HepG2 (cell line): ENCODE measurements around the gene CIROP. TPM values are rescaled to one million over a fixed set of nuclear protein-coding genes. Genes with fewer than 3 reads are reported as not detected.

ENCODE experiments used
- CEBPB ChIP-seq: IDR thresholded peaks from 2 replicates; pipeline ENCODE4 v1.6.1; 2011; ENCODE audit warnings: low read depth, low read length, improper control_type of control experiment, borderline replicate concordance
- EEA1 ChIP-seq: sonication (generic); formaldehyde crosslinking; IDR thresholded peaks from 2 replicates; pipeline ENCODE4 v1.5.1; 2020; ENCODE audit warnings: mild to moderate bottlenecking, missing genetic modification reagents, borderline replicate concordance
- HMG20A ChIP-seq: IDR thresholded peaks from 2 replicates; pipeline ENCODE4 v1.6.1; 2016; ENCODE audit warnings: borderline replicate concordance
- HNF4G ChIP-seq, 2 experiments: sonication (generic) in 1 of 2; formaldehyde crosslinking in 1 of 2; IDR thresholded peaks; 2 replicates each; pipeline versions ENCODE4 v1.4.0 to v1.6.1; 2011 to 2020; ENCODE audit warnings: borderline replicate concordance in 2 of 2, low read depth in 2 of 2, mild to moderate bottlenecking in 2 of 2, low read length in 1 of 2, missing genetic modification reagents in 1 of 2, moderate library complexity in 1 of 2
- HNRNPUL1 ChIP-seq: fragments of 200-400 bp; formaldehyde crosslinking; IDR thresholded peaks from 2 replicates; pipeline ENCODE4 v1.6.1; 2017; ENCODE audit warnings: low read depth, mild to moderate bottlenecking, low read length, moderate library complexity
- ISL2 ChIP-seq: sonication (generic); formaldehyde crosslinking; IDR thresholded peaks from 2 replicates; pipeline ENCODE4 v1.5.0; 2020; ENCODE audit warnings: missing genetic modification reagents
- MIER2 ChIP-seq: IDR thresholded peaks from 2 replicates; pipeline ENCODE4 v1.6.1; 2016; ENCODE audit warnings: missing biosample characterization, missing genetic modification reagents
- RORA ChIP-seq: sonication (generic); formaldehyde crosslinking; IDR thresholded peaks from 2 replicates; pipeline ENCODE4 v1.5.0; 2020; ENCODE audit warnings: mild to moderate bottlenecking, missing genetic modification reagents, moderate library complexity
- SIX1 ChIP-seq: sonication (generic); formaldehyde crosslinking; IDR thresholded peaks from 2 replicates; pipeline ENCODE4 v1.4.0; 2020; ENCODE audit warnings: missing genetic modification reagents, borderline replicate concordance
- SNRNP70 ChIP-seq: fragments of 200-400 bp; formaldehyde crosslinking; IDR thresholded peaks from 2 replicates; pipeline ENCODE4 v1.6.1; 2017; ENCODE audit warnings: mild to moderate bottlenecking, low read depth, low read length, moderate library complexity
- SRSF4 ChIP-seq: fragments of 200-400 bp; formaldehyde crosslinking; IDR thresholded peaks from one replicate; pipeline ENCODE4 v1.6.1; 2018; ENCODE audit warnings: mild to moderate bottlenecking, low read depth, low read length, moderate library complexity; ENCODE audit not compliant: poor library complexity, severe bottlenecking
- TMF1 ChIP-seq: sonication (generic); formaldehyde crosslinking; IDR thresholded peaks from 2 replicates; pipeline ENCODE4 v1.8.1; 2022; ENCODE audit warnings: low read depth, missing genetic modification reagents
- YEATS4 ChIP-seq: sonication (generic); formaldehyde crosslinking; IDR thresholded peaks from 2 replicates; pipeline ENCODE4 v1.4.0; 2020; ENCODE audit warnings: missing genetic modification reagents, borderline replicate concordance
- YY1 ChIP-seq: IDR thresholded peaks from 2 replicates; pipeline ENCODE4 v1.6.1; 2011; ENCODE audit warnings: low read length, low read depth, moderate library complexity, mild to moderate bottlenecking; ENCODE audit not compliant: insufficient read depth, insufficient replicate concordance
- ZNF180 ChIP-seq: sonication (generic); formaldehyde crosslinking; IDR thresholded peaks from 2 replicates; pipeline ENCODE4 v1.4.0; 2020; ENCODE audit warnings: low read depth, missing genetic modification reagents, borderline replicate concordance
- ZNF263 ChIP-seq: sonication (generic); formaldehyde crosslinking; IDR thresholded peaks from 2 replicates; pipeline ENCODE4 v1.4.0; 2020; ENCODE audit warnings: missing genetic modification reagents
- ZNF3 ChIP-seq: IDR thresholded peaks from 2 replicates; pipeline ENCODE4 v1.7.0; 2017; ENCODE audit warnings: inconsistent platforms
- ZNF382 ChIP-seq: sonication (generic); formaldehyde crosslinking; IDR thresholded peaks from 2 replicates; pipeline ENCODE4 v1.5.0; 2020; ENCODE audit warnings: missing genetic modification reagents, mild to moderate bottlenecking, borderline replicate concordance
- polyA plus RNA-seq, 8 experiments: library from polyadenylated mRNA; depleted of rRNA in 3 of 8; stranded (reverse) in 7 of 8; unstranded in 1 of 8; fragments of >200 nt; fragmentation: Illumina TruSeq in 4 of 8; extraction: Trizol in 4 of 8; gene quantifications; 2 replicates each; pipeline versions ENCODE4 v1.2.1 to v1.2.3, GENCODE V29; 2011 to 2016; ENCODE audit warnings: low read depth in 4 of 8, missing spikeins in 1 of 8, mixed read lengths in 1 of 8; ENCODE audit not compliant: insufficient read depth in 1 of 8
- total RNA-seq, 5 experiments: library from RNA; depleted of rRNA; stranded (reverse); fragments of >200 nt; fragmentation: Illumina TruSeq; extraction: Trizol; gene quantifications; 2 replicates each; pipeline ENCODE4 v1.2.3, GENCODE V29; 2016; ENCODE audit warnings: low read depth in 1 of 5
- TF ChIP-seq, protein P1 (sequence below): sonication (generic); formaldehyde crosslinking; IDR thresholded peaks from 2 replicates; pipeline ENCODE4 v1.4.0; 2020; ENCODE audit warnings: mild to moderate bottlenecking, missing genetic modification reagents
- TF ChIP-seq, protein P2 (sequence below): sonication (generic); formaldehyde crosslinking; IDR thresholded peaks from 2 replicates; pipeline ENCODE4 v1.4.0; 2020; ENCODE audit warnings: mild to moderate bottlenecking, missing genetic modification reagents
- TF ChIP-seq, protein P3 (sequence below): IDR thresholded peaks from 2 replicates; pipeline ENCODE4 v1.6.1; 2012; ENCODE audit warnings: low read depth, low read length, improper control_type of control experiment
- TF ChIP-seq, protein P4 (sequence below): sonication (generic); formaldehyde crosslinking; IDR thresholded peaks from 2 replicates; pipeline ENCODE4 v1.5.0; 2020; ENCODE audit warnings: missing genetic modification reagents

Gene CIROP
- total and polyA plus RNA-seq, 2 of the 13 experiments (the other 11 are each of a cell fraction or from before 2014, with no cell fraction given): 0.07 TPM; not detected in 1

DNA sequence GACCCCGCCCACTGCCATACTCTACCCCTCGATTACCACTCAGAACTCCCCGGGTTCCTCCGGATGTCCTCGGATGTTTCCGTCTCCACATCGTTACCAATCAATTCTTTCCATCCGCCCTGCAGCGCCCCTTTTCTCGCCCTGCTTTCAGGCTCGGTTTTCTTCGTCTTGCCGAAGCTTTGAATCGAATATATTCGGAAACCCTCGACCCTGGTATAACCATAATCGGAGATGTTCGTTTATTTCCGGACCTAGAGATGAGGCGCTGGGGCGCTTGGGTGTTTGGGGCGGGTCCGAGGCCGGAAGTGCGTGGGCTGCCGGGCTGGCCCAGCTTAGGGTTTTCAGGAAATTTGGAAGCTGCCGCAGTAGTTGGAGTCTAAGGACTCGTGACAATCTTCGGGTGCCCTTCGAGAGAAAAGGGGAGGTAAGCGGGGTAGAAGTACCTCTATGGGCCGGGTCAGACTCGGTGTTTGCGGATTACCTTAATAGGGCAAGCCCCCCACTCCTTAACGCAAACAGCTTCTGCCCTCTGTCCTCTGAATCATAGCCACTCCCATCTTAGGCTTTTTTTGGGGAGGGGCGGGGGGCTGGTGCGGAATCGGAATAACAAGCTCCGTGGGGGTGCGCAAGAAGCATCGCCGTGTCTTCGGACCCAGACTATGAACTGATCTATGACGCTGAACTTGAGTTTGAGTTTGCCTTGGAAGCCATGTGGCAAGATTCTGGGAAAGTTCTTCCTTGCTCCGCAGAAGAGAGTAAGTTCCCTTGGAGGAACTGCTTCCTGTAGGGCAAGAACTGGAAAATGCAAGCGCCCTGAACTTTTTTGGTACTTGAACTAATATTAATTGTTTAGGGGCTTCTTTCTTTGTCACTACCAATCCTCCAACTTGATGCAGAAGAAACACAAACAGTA lies 9.3 kb downstream of the CIROP start, which contains the start of gene C14orf119 (continued):
- TF ChIP-seq RORA (CRISPR knock-in tag): no peak
- no peak; the same call in 1 of the 2 replicates for TF ChIP-seq ISL2
- no peak for TF ChIP-seq HNRNPUL1
- peak; percentile 98 for TF ChIP-seq EEA1
- TF ChIP-seq, protein P1, sequence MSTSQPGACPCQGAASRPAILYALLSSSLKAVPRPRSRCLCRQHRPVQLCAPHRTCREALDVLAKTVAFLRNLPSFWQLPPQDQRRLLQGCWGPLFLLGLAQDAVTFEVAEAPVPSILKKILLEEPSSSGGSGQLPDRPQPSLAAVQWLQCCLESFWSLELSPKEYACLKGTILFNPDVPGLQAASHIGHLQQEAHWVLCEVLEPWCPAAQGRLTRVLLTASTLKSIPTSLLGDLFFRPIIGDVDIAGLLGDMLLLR (CRISPR knock-in tag): 0 out of 2 replicates have a peak, but pooled peaks have one; percentile 57
- TF ChIP-seq SIX1 (CRISPR knock-in tag): no peak
- TF ChIP-seq, protein P2, sequence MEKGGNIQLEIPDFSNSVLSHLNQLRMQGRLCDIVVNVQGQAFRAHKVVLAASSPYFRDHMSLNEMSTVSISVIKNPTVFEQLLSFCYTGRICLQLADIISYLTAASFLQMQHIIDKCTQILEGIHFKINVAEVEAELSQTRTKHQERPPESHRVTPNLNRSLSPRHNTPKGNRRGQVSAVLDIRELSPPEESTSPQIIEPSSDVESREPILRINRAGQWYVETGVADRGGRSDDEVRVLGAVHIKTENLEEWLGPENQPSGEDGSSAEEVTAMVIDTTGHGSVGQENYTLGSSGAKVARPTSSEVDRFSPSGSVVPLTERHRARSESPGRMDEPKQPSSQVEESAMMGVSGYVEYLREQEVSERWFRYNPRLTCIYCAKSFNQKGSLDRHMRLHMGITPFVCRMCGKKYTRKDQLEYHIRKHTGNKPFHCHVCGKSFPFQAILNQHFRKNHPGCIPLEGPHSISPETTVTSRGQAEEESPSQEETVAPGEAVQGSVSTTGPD (CRISPR knock-in tag): no peak
- no peak for TF ChIP-seq SNRNP70
- TF ChIP-seq ZNF3 (CRISPR knock-in tag): no peak
- TF ChIP-seq ZNF382 (CRISPR knock-in tag): no peak
- TF ChIP-seq, protein P3, sequence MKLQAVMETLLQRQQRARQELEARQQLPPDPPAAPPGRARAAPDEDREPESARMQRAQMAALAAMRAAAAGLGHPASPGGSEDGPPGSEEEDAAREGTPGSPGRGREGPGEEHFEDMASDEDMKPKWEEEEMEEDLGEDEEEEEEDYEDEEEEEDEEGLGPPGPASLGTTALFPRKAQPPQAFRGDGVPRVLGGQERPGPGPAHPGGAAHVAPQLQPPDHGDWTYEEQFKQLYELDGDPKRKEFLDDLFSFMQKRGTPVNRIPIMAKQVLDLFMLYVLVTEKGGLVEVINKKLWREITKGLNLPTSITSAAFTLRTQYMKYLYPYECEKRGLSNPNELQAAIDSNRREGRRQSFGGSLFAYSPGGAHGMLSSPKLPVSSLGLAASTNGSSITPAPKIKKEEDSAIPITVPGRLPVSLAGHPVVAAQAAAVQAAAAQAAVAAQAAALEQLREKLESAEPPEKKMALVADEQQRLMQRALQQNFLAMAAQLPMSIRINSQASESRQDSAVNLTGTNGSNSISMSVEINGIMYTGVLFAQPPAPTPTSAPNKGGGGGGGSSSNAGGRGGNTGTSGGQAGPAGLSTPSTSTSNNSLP: peak; percentile 91
- TF ChIP-seq CEBPB: no peak
- peak; percentile 32; the same call in 1 of the 2 replicates for TF ChIP-seq MIER2 (CRISPR knock-in tag)
- peak; percentile 23; the same call in 1 of the 2 replicates for TF ChIP-seq ZNF263 (CRISPR knock-in tag)
- TF ChIP-seq ZNF180 (CRISPR knock-in tag): no peak
- peak; percentile 18 for TF ChIP-seq TMF1
- TF ChIP-seq SRSF4: no peak
- peak; percentile 30; the same call in 1 of the 2 replicates for TF ChIP-seq YEATS4 (CRISPR knock-in tag)
- TF ChIP-seq HNF4G (IDR thresholded peaks at IDR 0.05; ENCODE audit: borderline replicate concordance, low read depth, low read length): peak; percentile 86
- TF ChIP-seq HNF4G (CRISPR knock-in tag; IDR thresholded peaks at IDR 0.05; ENCODE audit: borderline replicate concordance, low read depth): 0 out of 2 replicates have a peak, but pooled peaks have one; percentile 56
- TF ChIP-seq, protein P4, sequence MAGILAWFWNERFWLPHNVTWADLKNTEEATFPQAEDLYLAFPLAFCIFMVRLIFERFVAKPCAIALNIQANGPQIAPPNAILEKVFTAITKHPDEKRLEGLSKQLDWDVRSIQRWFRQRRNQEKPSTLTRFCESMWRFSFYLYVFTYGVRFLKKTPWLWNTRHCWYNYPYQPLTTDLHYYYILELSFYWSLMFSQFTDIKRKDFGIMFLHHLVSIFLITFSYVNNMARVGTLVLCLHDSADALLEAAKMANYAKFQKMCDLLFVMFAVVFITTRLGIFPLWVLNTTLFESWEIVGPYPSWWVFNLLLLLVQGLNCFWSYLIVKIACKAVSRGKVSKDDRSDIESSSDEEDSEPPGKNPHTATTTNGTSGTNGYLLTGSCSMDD: no peak
- TF ChIP-seq HMG20A (CRISPR knock-in tag): no peak
- TF ChIP-seq YY1: no peak
